ENCODE data around the gene PKIB.

DNA sequence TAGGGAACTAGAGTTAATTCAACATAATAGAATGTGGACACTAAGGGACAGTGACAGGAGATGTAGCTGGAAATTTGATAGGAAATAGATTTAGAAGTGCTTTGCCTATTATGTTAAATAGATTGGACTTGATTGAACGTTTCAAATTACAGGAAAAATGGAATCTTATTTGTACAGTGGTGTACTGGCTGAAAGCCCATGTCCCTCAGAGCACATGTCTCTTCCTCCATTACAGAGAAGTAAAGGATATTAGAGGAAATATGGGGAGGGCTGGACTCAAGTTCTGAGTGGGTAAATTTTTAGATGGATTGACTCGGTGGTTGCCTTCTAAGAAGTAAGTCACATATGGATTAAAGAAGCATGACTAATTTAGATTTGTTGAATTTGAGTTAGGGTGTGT is 11.4 kb downstream of the PKIB start:
- TF ChIP-seq, protein P1, sequence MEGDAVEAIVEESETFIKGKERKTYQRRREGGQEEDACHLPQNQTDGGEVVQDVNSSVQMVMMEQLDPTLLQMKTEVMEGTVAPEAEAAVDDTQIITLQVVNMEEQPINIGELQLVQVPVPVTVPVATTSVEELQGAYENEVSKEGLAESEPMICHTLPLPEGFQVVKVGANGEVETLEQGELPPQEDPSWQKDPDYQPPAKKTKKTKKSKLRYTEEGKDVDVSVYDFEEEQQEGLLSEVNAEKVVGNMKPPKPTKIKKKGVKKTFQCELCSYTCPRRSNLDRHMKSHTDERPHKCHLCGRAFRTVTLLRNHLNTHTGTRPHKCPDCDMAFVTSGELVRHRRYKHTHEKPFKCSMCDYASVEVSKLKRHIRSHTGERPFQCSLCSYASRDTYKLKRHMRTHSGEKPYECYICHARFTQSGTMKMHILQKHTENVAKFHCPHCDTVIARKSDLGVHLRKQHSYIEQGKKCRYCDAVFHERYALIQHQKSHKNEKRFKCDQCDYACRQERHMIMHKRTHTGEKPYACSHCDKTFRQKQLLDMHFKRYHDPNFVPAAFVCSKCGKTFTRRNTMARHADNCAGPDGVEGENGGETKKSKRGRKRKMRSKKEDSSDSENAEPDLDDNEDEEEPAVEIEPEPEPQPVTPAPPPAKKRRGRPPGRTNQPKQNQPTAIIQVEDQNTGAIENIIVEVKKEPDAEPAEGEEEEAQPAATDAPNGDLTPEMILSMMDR (conservative IDR thresholded peaks at IDR 0.05; ENCODE audit: low read depth, low read length) = no peak
- no peak for TF ChIP-seq BHLHE40 (IDR thresholded peaks at IDR 0.05; ENCODE audit: low read depth, low read length)
- TF ChIP-seq RFX5 (IDR thresholded peaks at IDR 0.05; ENCODE audit: low read depth, low read length) = no peak
- no peak for TF ChIP-seq MXI1 (IDR thresholded peaks at IDR 0.05; ENCODE audit: borderline replicate concordance, low read depth, low read length)
- TF ChIP-seq MAFK (IDR thresholded peaks at IDR 0.05; ENCODE audit: low read depth, low read length) = no peak

All from IMR-90 (cell line).